Measurements from ENCODE around the gene SLC12A2.

The SLC12A2 gene

GRCh38 chr5:128083033-128083810, at the start of gene SLC12A2:
TSS of gene SLC12A2 (plus strand) at chr5:128083766. CDS start at chr5:128083955, 189 bp downstream.
- Histone ChIP-seq H3K9me3 (ENCODE audit: control insufficient read depth, insufficient read depth, low read length) (no peaks in the 10 kb centered on the region), H3K36me3 (ENCODE audit: control insufficient read depth, insufficient read depth, low read length) (no peaks in the 10 kb centered on the region), H3K4me3 (ENCODE audit: low read depth, low read length) (peak within 1 kb of the TSS; percentile 87), H3K27me3 (ENCODE audit: control insufficient read depth, insufficient read depth, low read length) (peaks cover 21% of the 10 kb centered on the region), H3K9ac (ENCODE audit: low read depth, low read length) (peak within 1 kb of the TSS; percentile 60), H3K4me1 (ENCODE audit: control insufficient read depth, insufficient read depth, low read length) (peaks cover 4% of the 10 kb centered on the region)

- Histone ChIP-seq H3K4me1 (ENCODE audit: control insufficient read depth, insufficient read depth, low read length) (no peaks in the 10 kb centered on the region), H3K36me3 (ENCODE audit: control insufficient read depth, insufficient read depth, low read length) (no peaks in the 10 kb centered on the region), H3K27me3 (ENCODE audit: control insufficient read depth, insufficient read depth, low read length) (no peaks in the 10 kb centered on the region), H3K9me3 (ENCODE audit: control insufficient read depth, insufficient read depth, low read length) (no peaks in the 10 kb centered on the region), H3K4me3 (ENCODE audit: low read depth, low read length) (no peak overlapping the region), H3K9ac (ENCODE audit: low read depth, low read length) (no peak overlapping the region)
These were observed 47.9 kb upstream of the SLC12A2 start for GRCh38 chr5:128035689-128036088.

GRCh38 chr5:128036950-128037349, 46.6 kb upstream of the SLC12A2 start:
- no peaks in the 10 kb centered on the region for H3K9me3 ChIP-seq (ENCODE audit: control insufficient read depth, insufficient read depth, low read length)
- no peak overlapping the region for H3K4me3 ChIP-seq (ENCODE audit: low read depth, low read length)
- no peaks in the 10 kb centered on the region for H3K4me1 ChIP-seq (ENCODE audit: control insufficient read depth, insufficient read depth, low read length)
- no peaks in the 10 kb centered on the region for H3K36me3 ChIP-seq (ENCODE audit: control insufficient read depth, insufficient read depth, low read length)
- H3K9ac ChIP-seq (ENCODE audit: low read depth, low read length), result no peak overlapping the region
- no peaks in the 10 kb centered on the region for H3K27me3 ChIP-seq (ENCODE audit: control insufficient read depth, insufficient read depth, low read length)

GRCh38 chr5:128038643-128039042, 44.9 kb upstream of the SLC12A2 start:
- Histone ChIP-seq H3K9ac (ENCODE audit: low read depth, low read length) (no peak overlapping the region), H3K27me3 (ENCODE audit: control insufficient read depth, insufficient read depth, low read length) (no peaks in the 10 kb centered on the region), H3K4me1 (ENCODE audit: control insufficient read depth, insufficient read depth, low read length) (no peaks in the 10 kb centered on the region), H3K9me3 (ENCODE audit: control insufficient read depth, insufficient read depth, low read length) (no peaks in the 10 kb centered on the region), H3K36me3 (ENCODE audit: control insufficient read depth, insufficient read depth, low read length) (no peaks in the 10 kb centered on the region), H3K4me3 (ENCODE audit: low read depth, low read length) (no peak overlapping the region)

GRCh38 chr5:128040927-128041326, 42.6 kb upstream of the SLC12A2 start:
- no peak overlapping the region for H3K4me3 ChIP-seq (ENCODE audit: low read depth, low read length)
- no peaks in the 10 kb centered on the region for H3K27me3 ChIP-seq (ENCODE audit: control insufficient read depth, insufficient read depth, low read length)
- H3K9ac ChIP-seq (ENCODE audit: low read depth, low read length), result no peak overlapping the region
- H3K36me3 ChIP-seq (ENCODE audit: control insufficient read depth, insufficient read depth, low read length), result no peaks in the 10 kb centered on the region
- no peaks in the 10 kb centered on the region for H3K9me3 ChIP-seq (ENCODE audit: control insufficient read depth, insufficient read depth, low read length)
- no peaks in the 10 kb centered on the region for H3K4me1 ChIP-seq (ENCODE audit: control insufficient read depth, insufficient read depth, low read length)

- no peak overlapping the region for H3K4me3 ChIP-seq (ENCODE audit: low read depth, low read length)
- no peak overlapping the region for H3K9ac ChIP-seq (ENCODE audit: low read depth, low read length)
- H3K4me1 ChIP-seq (ENCODE audit: control insufficient read depth, insufficient read depth, low read length), result no peaks in the 10 kb centered on the region
- no peaks in the 10 kb centered on the region for H3K27me3 ChIP-seq (ENCODE audit: control insufficient read depth, insufficient read depth, low read length)
- no peaks in the 10 kb centered on the region for H3K9me3 ChIP-seq (ENCODE audit: control insufficient read depth, insufficient read depth, low read length)
- H3K36me3 ChIP-seq (ENCODE audit: control insufficient read depth, insufficient read depth, low read length), result no peaks in the 10 kb centered on the region
These were observed 30.8 kb upstream of the SLC12A2 start for GRCh38 chr5:128052780-128053179.

- Histone ChIP-seq H3K27me3 (ENCODE audit: control insufficient read depth, insufficient read depth, low read length) (no peaks in the 10 kb centered on the region), H3K4me1 (ENCODE audit: control insufficient read depth, insufficient read depth, low read length) (no peaks in the 10 kb centered on the region), H3K4me3 (ENCODE audit: low read depth, low read length) (no peak overlapping the region), H3K36me3 (ENCODE audit: control insufficient read depth, insufficient read depth, low read length) (no peaks in the 10 kb centered on the region), H3K9me3 (ENCODE audit: control insufficient read depth, insufficient read depth, low read length) (no peaks in the 10 kb centered on the region), H3K9ac (ENCODE audit: low read depth, low read length) (no peak overlapping the region)
These were observed 30.1 kb upstream of the SLC12A2 start for GRCh38 chr5:128053291-128053954.

GRCh38 chr5:128060644-128061385, 22.8 kb upstream of the SLC12A2 start:
- Histone ChIP-seq H3K4me1 (ENCODE audit: control insufficient read depth, insufficient read depth, low read length) (no peaks in the 10 kb centered on the region), H3K36me3 (ENCODE audit: control insufficient read depth, insufficient read depth, low read length) (no peaks in the 10 kb centered on the region)

GRCh38 chr5:128062172-128062746, 21.3 kb upstream of the SLC12A2 start:
- Histone ChIP-seq H3K4me3 (ENCODE audit: low read depth, low read length) (no peak overlapping the region), H3K9ac (ENCODE audit: low read depth, low read length) (no peak overlapping the region), H3K9me3 (ENCODE audit: control insufficient read depth, insufficient read depth, low read length) (no peaks in the 10 kb centered on the region), H3K27me3 (ENCODE audit: control insufficient read depth, insufficient read depth, low read length) (no peaks in the 10 kb centered on the region), H3K4me1 (ENCODE audit: control insufficient read depth, insufficient read depth, low read length) (no peaks in the 10 kb centered on the region), H3K36me3 (ENCODE audit: control insufficient read depth, insufficient read depth, low read length) (no peaks in the 10 kb centered on the region)

More at GRCh38 chr5:128060644-128061385, 22.8 kb upstream of the SLC12A2 start:
- no peaks in the 10 kb centered on the region for H3K27me3 ChIP-seq (ENCODE audit: control insufficient read depth, insufficient read depth, low read length)
- H3K4me3 ChIP-seq (ENCODE audit: low read depth, low read length), result no peak overlapping the region
- H3K9ac ChIP-seq (ENCODE audit: low read depth, low read length), result no peak overlapping the region
- H3K9me3 ChIP-seq (ENCODE audit: control insufficient read depth, insufficient read depth, low read length), result no peaks in the 10 kb centered on the region

GRCh38 chr5:128074171-128074570, 9.4 kb upstream of the SLC12A2 start:
- no peak overlapping the region for H3K4me3 ChIP-seq (ENCODE audit: low read depth, low read length)
- no peaks in the 10 kb centered on the region for H3K9me3 ChIP-seq (ENCODE audit: control insufficient read depth, insufficient read depth, low read length)
- no peaks in the 10 kb centered on the region for H3K27me3 ChIP-seq (ENCODE audit: control insufficient read depth, insufficient read depth, low read length)
- H3K9ac ChIP-seq (ENCODE audit: low read depth, low read length), result no peak overlapping the region
- no peaks in the 10 kb centered on the region for H3K4me1 ChIP-seq (ENCODE audit: control insufficient read depth, insufficient read depth, low read length)
- peaks cover 2% of the 10 kb centered on the region for H3K36me3 ChIP-seq (ENCODE audit: control insufficient read depth, insufficient read depth, low read length)

- Histone ChIP-seq H3K4me3 (ENCODE audit: low read depth, low read length) (no peak overlapping the region), H3K27me3 (ENCODE audit: control insufficient read depth, insufficient read depth, low read length) (no peaks in the 10 kb centered on the region), H3K9ac (ENCODE audit: low read depth, low read length) (no peak overlapping the region), H3K4me1 (ENCODE audit: control insufficient read depth, insufficient read depth, low read length) (no peaks in the 10 kb centered on the region), H3K9me3 (ENCODE audit: control insufficient read depth, insufficient read depth, low read length) (no peaks in the 10 kb centered on the region), H3K36me3 (ENCODE audit: control insufficient read depth, insufficient read depth, low read length) (peaks cover 2% of the 10 kb centered on the region)
These were observed 8.6 kb upstream of the SLC12A2 start for GRCh38 chr5:128074953-128075352.

All from iPS-15b (cell line).